ENCODE measurements around the gene EML2.

DNA sequence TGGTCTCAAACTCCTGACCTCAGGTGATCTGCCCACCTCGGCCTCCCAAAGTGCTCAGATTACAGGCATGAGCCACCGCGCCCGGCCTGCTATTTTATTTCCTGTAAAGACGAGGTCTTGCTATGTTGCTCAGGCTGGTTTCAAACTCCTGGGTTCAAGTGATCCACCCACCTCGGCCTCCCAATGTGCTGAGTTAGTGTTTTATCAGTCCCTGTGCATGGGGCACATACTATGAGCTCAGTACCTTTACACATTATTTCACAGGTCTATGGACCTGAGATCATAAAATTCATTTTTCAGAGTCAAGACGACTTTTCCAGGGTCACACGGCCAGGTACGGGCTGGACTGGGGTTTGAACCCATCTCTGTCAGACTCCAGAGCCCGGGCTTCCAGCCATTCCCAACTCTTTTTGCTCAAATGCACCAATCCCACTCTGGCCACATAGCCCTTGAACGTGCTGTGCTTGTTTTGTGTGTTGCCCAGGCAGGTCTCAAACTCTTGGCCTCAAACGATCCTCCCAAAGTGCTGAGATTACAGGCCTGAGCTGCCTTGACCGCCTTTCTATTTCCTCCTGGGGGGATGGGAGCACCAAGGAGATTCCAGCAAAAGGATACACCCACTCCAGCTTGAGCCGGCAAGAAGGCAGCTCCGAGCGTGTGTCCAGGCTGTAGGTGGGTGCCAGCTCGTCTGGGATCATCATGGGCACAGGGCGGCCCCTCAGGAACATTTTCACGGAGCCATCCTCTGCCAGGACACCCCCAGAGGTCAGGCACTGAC, 1.1 kb downstream of the EML2 start:
- TF ChIP-seq EZH2 (optimal IDR thresholded peaks at IDR 0.05; ENCODE audit: low read depth, low read length) (no peak), EZH2phosphoT487 (IDR thresholded peaks at IDR 0.05; ENCODE audit: low read length) (no peak)
- TF ChIP-seq, protein P1, sequence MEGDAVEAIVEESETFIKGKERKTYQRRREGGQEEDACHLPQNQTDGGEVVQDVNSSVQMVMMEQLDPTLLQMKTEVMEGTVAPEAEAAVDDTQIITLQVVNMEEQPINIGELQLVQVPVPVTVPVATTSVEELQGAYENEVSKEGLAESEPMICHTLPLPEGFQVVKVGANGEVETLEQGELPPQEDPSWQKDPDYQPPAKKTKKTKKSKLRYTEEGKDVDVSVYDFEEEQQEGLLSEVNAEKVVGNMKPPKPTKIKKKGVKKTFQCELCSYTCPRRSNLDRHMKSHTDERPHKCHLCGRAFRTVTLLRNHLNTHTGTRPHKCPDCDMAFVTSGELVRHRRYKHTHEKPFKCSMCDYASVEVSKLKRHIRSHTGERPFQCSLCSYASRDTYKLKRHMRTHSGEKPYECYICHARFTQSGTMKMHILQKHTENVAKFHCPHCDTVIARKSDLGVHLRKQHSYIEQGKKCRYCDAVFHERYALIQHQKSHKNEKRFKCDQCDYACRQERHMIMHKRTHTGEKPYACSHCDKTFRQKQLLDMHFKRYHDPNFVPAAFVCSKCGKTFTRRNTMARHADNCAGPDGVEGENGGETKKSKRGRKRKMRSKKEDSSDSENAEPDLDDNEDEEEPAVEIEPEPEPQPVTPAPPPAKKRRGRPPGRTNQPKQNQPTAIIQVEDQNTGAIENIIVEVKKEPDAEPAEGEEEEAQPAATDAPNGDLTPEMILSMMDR (IDR thresholded peaks at IDR 0.05; ENCODE audit: low read length) = no peak
